ENCODE measurements around the gene PLIN3.
"Not testable (repeated sequence)": the region's sequence is repeated elsewhere in the genome, so short reads cannot be mapped to it uniquely, and the experiment has no call there.

- TF ChIP-seq EZH2phosphoT487 (IDR thresholded peaks at IDR 0.05; ENCODE audit: borderline replicate concordance, low read depth, low read length); CTCF (conservative IDR thresholded peaks at IDR 0.05; ENCODE audit: low read length): not testable (repeated sequence)
Measured at GRCh38 chr19:4805140-4805539, 62.3 kb downstream of the PLIN3 start.
